Hematopoietic multipotent progenitor cell treated with erythropoietin and hydrocortisone succinate and interleukin-3 and kit ligand, for 17 days (in vitro differentiated cells): ENCODE measurements around the gene TWF1.
"Not testable (repeated sequence)": the region's sequence is repeated elsewhere in the genome, so short reads cannot be mapped to it uniquely, and the experiment has no call there.

Source experiments
- DNase-seq: peaks from one replicate; pipeline ENCODE4 v3.0.0-alpha.2; 2015; ENCODE audit warnings: low spot score

TWF1 gene

GRCh38 chr12:43805860-43806736 is at the start of gene TWF1:
Gene TWF1 (minus strand): TSS chr12:43806317. CDS start chr12:43806245, 72 bp downstream.
- peak; percentile 74 for DNase-seq

GRCh38 chr12:43852744-43853143 is 46.6 kb upstream of the TWF1 start:
- no peak for DNase-seq

DNA sequence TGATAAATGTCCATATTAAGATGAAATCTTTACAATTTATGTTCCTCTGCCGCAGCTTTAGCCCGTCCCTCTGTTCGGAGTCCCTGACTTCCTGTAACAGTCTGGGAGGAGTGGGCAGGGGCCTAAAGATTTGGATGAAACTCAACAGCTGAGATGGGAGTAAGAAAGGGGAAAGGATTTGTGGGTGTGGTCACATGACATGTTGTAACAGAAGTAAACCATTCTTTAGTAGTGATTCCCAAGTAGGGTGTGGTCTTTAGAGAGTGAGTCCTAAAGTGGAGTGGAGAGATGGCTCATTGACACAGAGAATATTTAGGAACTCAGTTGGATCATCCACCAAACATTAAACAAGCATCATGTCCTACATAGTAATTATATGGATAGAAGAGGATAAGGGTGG is 42.7 kb upstream of the TWF1 start:
- no peak for DNase-seq

DNA sequence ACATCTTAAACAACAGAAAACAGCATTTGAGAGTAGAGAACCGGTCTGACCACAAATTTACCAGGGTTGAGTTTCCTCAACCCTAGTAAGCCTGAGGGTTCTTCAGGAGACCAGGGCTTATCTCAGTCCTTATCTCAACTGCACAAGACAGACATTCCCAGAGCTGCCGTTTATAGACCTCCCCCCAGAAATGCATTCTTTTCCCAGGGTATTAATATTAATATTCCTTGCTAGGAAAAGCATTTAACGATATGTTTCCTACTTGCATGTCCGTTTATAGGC is 42.0 kb upstream of the TWF1 start:
- DNase-seq = no peak

- DNase-seq = not testable (repeated sequence)
Measured at GRCh38 chr12:43847425-43848225, 41.5 kb upstream of the TWF1 start.

DNA sequence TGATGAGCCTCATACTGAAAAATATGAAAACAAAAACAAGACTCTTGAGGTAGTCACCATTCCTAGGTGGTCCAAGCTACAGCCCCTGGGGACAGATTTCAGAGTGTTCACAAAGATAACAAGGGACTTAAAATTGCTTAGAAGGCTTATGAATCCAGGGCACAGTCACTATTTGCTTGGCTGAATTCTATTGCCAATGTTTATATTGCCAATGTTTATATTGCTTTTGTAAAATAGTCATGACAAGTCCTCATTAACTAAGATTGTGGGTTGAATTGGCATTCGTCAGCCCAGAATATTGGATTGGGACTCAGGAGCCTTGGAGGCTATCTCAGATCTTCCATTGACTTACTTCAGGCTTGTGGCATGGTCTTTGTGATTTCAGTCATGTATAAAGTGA is 36.1 kb upstream of the TWF1 start:
- no peak for DNase-seq

DNA sequence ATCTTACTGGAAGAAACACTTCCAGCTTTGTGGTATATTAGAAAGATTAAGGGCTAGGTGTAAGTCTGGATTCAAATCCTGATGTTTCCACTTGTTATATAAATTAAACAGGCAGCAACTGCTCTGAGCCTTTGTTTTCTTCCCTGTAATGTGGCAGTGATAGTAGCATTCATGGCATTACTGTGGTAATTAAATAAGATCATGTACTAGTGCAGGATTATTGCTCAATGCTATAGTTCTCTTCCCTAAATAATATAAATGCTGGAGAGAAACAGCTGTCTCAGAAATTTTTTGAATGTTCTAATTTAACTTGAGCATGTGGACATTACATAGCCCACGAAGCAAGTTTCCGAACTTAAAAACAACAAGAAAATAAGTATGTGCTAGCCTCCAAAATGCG is 35.1 kb upstream of the TWF1 start:
- DNase-seq = no peak

GRCh38 chr12:43840338-43840737 is 34.2 kb upstream of the TWF1 start:
- DNase-seq = no peak

- DNase-seq = no peak
Measured at GRCh38 chr12:43836475-43836989, 30.4 kb upstream of the TWF1 start.

DNA sequence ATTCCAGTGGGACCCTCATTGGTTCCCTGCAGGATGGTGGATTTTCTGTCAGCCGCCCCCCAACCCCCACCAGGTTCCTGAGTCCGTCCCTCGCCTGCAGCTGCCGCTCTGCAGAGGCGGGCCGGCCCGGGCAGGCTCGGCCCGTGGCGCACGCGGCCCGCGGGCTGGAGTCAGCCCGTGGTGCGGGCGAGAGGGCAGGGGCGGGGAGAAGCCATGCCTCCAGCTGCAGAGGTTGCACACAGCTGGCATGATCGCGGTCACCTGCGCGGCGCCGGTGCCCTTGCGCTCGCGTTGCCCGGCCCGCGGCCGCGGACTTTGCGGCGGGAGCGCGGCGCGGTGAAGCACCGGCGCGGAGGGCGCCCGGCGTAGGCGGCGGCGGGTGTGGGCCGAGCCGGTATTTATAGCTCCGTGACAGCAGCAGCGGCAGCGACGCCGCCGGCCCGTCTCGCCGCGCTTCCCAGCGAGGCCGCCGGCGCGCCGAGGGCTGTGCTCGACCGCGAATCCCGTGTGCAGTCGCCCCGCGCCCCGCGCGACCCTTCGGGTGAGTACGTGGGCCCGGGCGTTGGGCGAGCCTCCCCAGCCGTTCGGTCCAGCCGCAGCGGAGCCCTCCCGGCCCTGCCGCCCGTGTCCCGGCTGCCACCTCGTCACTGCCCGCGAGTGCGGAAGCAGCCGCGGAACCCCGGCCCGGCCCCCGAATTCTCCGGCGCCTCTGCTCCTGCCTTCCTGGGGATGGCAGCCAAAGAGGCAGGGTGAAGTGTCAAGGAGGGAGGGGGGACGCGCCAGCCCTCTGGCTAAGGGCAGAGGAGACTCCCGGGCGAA is 29.7 kb upstream of the TWF1 start, which contains the start of gene TMEM117:
Gene TMEM117, plus strand, starts transcription at position 426 of the 819 bp plus-strand sequence.
- no peak for DNase-seq

GRCh38 chr12:43835264-43835655 is 29.1 kb upstream of the TWF1 start:
- no peak for DNase-seq

GRCh38 chr12:43832463-43833168 is 26.5 kb upstream of the TWF1 start:
- DNase-seq = no peak

GRCh38 chr12:43827093-43827492 is 21.0 kb upstream of the TWF1 start:
- no peak for DNase-seq

DNA sequence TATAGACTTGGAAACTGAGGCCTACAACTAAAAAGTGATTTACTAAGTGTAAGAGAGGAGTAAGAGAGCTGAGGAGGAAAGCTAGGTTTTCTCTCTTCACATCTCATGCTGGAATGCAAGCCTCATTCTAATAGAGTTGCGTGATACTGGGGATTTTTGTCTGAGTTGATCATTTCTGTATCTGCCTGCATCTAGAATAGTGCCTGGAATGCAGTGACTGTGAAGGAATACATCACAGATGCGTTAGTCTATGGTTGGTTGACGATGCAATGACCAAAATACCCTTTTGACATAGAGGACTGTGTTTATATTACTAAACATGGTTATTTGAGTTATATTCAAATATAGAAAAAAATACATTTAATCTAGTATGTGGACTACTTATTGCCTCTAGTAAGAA is 20.6 kb upstream of the TWF1 start:
- DNase-seq = no peak

DNA sequence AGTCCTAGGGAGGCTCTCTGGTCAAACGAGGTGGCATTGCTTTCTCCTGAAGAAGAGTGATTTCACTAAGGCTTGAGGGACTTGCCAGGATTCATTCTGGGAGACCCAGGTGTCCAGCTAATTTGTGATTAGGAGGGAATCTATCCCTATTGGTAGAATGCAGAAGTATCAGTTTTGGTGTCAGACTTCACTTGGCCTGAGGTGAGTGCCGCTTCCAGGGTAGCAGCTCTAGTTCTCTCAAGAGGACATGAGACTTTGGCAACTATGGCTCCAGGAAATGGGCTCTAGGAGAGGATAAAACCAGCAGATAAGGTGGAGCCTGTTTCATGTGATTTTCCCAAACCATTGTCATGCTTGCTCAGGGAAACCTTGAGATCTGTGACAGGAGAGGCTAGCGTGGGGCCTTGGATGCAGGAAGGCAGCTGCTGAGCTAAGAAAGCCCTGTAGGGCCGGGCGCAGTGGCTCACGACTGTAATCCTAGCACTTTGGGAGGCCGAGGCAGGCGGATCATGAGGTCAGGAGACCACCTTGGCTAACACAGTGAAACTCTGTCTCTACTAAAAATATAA is 18.2 kb upstream of the TWF1 start:
- no peak for DNase-seq

DNA sequence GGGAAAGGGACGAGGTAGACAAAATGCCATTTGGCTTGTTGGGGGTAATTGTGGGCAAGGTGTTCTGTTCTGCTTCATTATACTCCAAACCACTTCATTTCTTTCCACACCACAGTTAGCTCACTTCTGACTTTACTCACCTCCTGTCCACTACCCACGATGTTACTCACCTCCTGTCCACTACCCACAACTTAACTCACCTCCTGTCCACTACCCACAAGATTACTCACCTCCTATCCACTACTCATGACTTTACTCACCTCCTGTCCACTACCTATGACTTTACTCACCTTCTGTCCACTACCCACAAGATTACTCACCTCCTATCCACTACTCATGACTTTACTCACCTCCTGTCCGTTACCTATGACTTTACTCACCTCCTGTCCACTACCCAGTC is 10.1 kb upstream of the TWF1 start:
- DNase-seq = no peak

- no peak for DNase-seq
Measured at GRCh38 chr12:43815416-43815815, 9.3 kb upstream of the TWF1 start.

DNA sequence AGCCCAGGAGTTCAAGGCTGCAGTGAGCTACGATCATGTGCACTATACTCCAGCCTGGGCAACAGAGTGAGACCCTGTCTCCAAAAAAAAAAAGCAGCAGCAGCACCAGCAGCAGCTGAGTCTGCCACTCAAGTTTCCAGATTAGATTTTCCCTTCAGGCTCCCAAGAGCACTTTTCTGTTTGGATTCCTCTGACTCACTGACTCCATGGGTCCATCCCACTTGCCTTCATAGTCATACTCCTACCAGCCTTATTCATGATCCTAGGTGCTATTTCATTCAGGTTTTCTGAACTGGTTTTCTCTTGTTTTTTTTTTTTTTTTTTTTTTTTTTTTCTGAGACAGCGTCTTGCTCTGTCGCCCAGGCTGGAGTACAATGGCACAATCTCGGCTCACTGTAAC is 6.8 kb upstream of the TWF1 start:
- DNase-seq = no peak

GRCh38 chr12:43812057-43812456 is 5.9 kb upstream of the TWF1 start:
- DNase-seq = no peak

GRCh38 chr12:43807386-43807785 is 1.3 kb upstream of the TWF1 start:
- no peak for DNase-seq

- no peak for DNase-seq
Measured at GRCh38 chr12:43806737-43807072, 588 bp upstream of the TWF1 start.
